Ramos (cell line): ENCODE measurements around the gene TSPOAP1.

Experiments
- in situ Hi-C: fragments of 300-500 bp; cut with MboI; formaldehyde crosslinking; loops from one replicate; pipeline ENCODE4 v1.14.3; 2022; ENCODE audit warnings: low sequenced_read_pairs; ENCODE audit not compliant: unreplicated experiment

The TSPOAP1 gene

GRCh38 chr17:58320570-58321323 is 7.8 kb downstream of the TSPOAP1 start:
- in situ Hi-C loops = no loop called here

- in situ Hi-C loops = no loop called here
These were observed 8.4 kb downstream of the TSPOAP1 start for GRCh38 chr17:58320163-58320558.

DNA sequence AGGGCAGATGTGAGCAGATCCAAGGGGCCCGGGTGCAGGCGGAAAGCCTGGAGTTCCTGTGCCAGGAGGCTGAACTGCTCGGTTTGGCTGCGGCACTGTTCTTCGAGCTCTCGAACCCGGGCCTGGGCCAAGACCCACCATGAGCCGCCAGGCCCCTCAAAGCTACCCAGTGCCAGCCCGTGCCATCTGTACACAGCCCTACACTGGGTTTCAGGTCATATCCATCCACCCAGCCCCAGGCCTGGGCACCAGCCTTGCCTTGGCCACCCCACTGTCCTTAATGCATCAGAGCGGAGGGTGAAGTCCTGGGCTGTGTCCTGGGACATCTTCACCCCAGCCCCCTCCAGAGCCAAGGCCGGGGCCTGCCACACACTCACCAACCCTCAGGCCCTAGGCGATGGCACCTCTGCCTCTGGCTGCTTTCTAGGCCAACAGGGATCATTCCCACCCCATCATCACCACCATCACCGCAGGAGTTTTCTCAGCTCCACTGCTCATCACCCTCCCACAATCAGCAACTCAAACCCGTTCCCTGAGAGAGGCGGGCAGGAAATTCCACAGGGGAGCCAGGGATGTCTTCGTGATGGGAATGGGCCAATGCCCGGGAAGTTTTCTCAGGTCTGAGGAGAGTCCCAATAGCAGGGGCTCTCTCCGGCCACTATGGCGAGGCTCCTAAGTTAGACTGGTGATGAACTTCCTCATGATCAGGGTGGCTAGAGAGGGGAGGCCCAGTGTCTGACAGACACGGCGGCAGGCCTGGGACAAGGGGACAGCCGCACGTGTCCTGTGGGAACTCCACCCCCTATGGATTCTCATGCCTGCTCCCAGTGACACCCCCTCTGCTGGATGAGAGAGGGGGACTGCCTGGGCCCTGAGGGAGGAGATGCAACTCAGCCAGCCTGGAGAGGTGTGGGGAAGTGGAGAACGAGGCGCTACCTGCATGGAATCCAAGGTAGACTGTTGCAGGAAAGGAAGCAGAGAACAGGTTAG is 9.1 kb downstream of the TSPOAP1 start:
- in situ Hi-C loops = loop anchor here (5.0 kb wide), 1 partner anchor 128 kb away; no protein-coding TSS in a partner anchor

DNA sequence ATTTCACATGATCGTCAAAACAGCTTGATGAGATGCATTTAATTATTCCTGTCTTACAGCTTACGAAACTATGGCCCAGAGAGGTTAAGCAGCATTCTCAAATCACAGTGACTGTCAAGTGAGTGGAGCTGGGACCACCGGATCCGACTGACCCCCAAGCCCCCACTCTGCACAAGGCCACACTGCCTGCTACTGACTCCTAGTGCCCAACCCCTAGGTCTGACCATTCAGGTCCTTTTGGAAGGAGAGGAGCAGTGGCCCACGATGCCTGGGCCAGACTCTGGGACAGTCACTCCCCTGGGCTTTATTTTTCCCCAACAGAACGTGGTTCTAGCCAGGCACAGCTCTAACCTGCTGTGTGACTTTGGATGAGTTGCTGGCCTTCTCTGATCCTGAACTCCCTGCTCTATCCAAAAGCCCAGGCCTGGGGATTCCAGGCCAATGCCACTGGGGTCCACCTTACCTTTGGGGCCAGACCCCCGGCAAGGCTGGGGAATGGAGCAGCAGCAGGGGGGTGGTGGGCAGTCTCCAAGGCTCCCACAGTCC is 9.9 kb downstream of the TSPOAP1 start:
- in situ Hi-C loops = loop anchor here (5.0 kb wide), 1 partner anchor 129 kb away; no protein-coding TSS in a partner anchor

DNA sequence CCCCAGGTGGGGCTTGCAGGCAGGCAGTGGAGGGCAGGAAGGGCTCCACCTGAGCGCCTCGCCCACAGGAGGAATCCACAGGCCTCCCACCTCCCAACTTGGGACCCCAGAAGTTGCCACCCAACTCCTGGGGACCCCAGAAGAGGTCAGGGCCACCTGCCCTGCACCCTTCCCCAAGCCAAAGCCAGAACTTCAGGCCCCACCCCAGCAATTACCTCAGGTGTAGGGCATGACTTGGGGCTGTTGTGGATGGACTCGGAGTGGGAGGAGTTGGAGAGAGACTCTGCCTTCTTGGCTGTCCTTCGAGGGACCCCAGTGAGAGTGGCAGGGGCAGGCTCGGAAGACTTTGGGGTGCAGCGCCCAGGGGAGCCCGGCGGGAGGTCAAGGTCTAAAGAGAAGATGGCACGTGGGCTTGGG is 10.5 kb downstream of the TSPOAP1 start:
- in situ Hi-C loops = loop anchor here (5.0 kb wide), 1 partner anchor 129 kb away; no protein-coding TSS in a partner anchor

GRCh38 chr17:58317421-58318064 is 11.1 kb downstream of the TSPOAP1 start:
- in situ Hi-C loops = loop anchor here (5.0 kb wide), 1 partner anchor 130 kb away; no protein-coding TSS in a partner anchor

- in situ Hi-C loops = loop anchor here (5.0 kb wide), 1 partner anchor 131 kb away; no protein-coding TSS in a partner anchor
These were observed 12.2 kb downstream of the TSPOAP1 start for GRCh38 chr17:58316260-58316960.

DNA sequence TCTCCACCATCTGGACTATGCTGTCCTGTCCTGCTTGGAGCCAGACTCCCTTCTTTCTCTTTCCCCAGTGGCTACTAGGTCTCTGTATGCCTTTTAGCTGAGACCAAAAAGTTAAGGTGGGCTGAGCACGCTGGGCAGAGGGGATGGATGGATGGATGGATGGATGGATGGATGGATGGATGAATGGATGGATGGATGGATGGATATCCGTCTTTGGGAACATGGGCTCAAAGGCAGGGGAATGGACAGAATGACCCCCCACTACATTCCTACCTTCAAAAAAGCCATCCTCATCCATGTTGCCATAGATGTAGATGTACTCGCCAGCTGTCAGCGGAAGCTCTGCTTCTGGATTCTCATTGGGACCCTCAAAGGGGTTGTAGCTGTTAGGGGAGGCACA is 12.8 kb downstream of the TSPOAP1 start:
- in situ Hi-C loops = loop anchor here (5.0 kb wide), 1 partner anchor 132 kb away; no protein-coding TSS in a partner anchor

- in situ Hi-C loops = loop anchor here (5.0 kb wide), 1 partner anchor 132 kb away; no protein-coding TSS in a partner anchor
These were observed 13.3 kb downstream of the TSPOAP1 start for GRCh38 chr17:58315281-58315711.

DNA sequence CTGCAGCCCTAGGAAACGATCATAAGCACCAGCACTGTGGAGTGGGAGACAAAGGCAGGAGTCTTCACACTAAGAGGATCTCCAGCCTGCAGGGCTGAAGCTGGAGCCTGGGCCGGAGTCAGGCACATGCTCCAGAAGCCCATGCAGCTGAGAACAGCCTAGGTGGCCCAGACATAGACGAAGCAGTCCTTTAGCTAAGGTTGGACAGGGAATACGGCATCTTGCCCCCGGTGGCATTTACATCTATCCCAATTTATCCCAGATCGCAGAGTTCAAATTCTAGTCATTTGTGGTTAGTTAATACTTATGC is 13.9 kb downstream of the TSPOAP1 start:
- in situ Hi-C loops = loop anchor here (5.0 kb wide), 1 partner anchor 133 kb away; no protein-coding TSS in a partner anchor

GRCh38 chr17:58313815-58314705 is 14.5 kb downstream of the TSPOAP1 start:
- in situ Hi-C loops = no loop called here

DNA sequence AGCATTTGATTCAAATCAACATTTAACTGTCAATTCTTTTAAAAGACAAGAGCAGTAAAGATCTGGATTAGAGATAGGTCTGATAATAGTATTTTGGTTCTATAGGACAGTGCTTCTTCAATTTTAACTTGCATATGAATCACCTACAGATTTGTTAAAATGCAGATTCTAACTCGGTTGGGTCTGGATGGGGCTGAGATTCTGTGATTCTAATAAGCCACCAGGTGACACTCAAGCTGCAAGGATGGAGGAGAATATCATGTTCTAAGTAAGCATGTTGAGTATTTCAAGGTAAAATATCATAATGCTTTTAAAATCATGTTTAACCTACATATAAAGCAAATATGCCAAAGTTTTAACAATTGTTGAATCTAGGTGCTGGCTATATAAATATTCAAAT is 15.8 kb downstream of the TSPOAP1 start:
- in situ Hi-C loops = no loop called here

- in situ Hi-C loops = no loop called here
These were observed 16.5 kb downstream of the TSPOAP1 start for GRCh38 chr17:58312021-58312630.

DNA sequence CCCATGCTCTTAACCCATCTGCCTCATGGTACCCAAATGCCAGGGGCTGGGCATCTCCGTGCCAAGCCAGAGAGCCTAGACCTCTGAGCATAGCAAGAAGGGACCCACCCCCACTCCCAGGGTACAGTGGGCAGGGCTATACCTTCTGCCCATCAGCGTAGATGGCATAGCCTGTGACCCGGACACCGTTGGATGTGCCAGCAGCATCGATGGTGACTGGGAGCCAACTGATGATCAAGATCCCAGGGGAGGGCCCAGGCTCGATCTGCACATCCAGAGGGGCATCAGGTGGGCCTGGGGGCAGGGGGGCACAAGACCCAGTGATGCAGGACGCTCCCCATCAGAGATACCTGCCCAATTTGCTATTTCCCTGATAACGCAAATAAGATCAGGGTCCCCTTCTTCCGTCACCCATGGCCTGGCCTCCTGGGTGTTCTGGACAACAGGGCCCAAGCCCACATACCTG is 17.1 kb downstream of the TSPOAP1 start:
- in situ Hi-C loops = no loop called here

- in situ Hi-C loops = no loop called here
These were observed 17.8 kb downstream of the TSPOAP1 start for GRCh38 chr17:58310511-58311428.

DNA sequence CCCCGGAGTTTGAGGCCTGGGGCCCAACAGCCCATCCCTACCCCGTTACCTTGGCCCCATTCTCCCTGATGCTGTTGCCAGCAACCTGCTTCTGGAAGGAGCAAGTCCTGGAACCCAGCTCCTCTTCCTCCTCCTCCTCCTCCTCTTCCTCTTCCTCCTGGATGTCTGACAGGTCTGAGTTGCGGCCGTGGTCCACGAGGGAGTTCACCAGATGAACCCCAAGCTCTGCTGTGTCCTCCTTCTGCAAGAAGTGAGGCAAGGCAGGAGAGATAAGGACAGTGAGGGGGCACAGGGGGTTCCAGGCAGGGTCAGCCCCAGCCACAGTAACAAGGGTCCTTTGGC is 18.7 kb downstream of the TSPOAP1 start:
- in situ Hi-C loops = no loop called here
